GM23338 (cell line): ENCODE data around the gene CTRL. TPM values are rescaled to one million over a fixed set of nuclear protein-coding genes. Genes with fewer than 3 reads are reported as not detected.
"Not testable (repeated sequence)": the region's sequence is repeated elsewhere in the genome, so short reads cannot be mapped to it uniquely, and the experiment has no call there.

Experiments
- ATAC-seq: fragments of 200-7000 bp; cut with Tn5 transposase; 3 replicates; pipeline ENCODE4 v1.9.1; 2020
- DNase-seq: peaks from one replicate; pipeline ENCODE4 v3.0.0-alpha.2; 2015; ENCODE audit warnings: low spot score
- H2AFZ ChIP-seq: fragments of 200-600 bp; sonication (generic); 2 replicates; pipeline ENCODE4 v1.8.0; 2016; ENCODE audit warnings: antibody characterized with exemption, mild to moderate bottlenecking, moderate library complexity
- H3F3A ChIP-seq: fragments of 200-600 bp; sonication (generic); replicated peaks from 2 replicates; pipeline ENCODE4 v1.8.0; 2017; ENCODE audit warnings: antibody characterized with exemption, mixed run types, low read depth
- H3K27ac ChIP-seq: fragments of 200-600 bp; sonication (generic); 2 replicates; pipeline ENCODE4 v1.6.1; 2016; ENCODE audit warnings: low read depth
- H3K27me3 ChIP-seq: fragments of 200-600 bp; sonication (generic); 2 replicates; pipeline ENCODE4 v1.8.0; 2016; ENCODE audit warnings: mild to moderate bottlenecking, mixed run types, moderate library complexity; ENCODE audit not compliant: insufficient read depth
- H3K36me3 ChIP-seq: fragments of 200-600 bp; sonication (generic); 2 replicates; pipeline ENCODE4 v1.8.0; 2016; ENCODE audit warnings: mild to moderate bottlenecking; ENCODE audit not compliant: insufficient read depth
- H3K4me1 ChIP-seq: fragments of 200-600 bp; sonication (generic); 2 replicates; pipeline ENCODE4 v1.8.0; 2016; ENCODE audit warnings: mild to moderate bottlenecking, moderate library complexity; ENCODE audit not compliant: insufficient read depth
- H3K4me2 ChIP-seq: fragments of 200-600 bp; sonication (generic); 2 replicates; pipeline ENCODE4 v1.7.1; 2017; ENCODE audit warnings: mixed run types
- H3K4me3 ChIP-seq: fragments of 200-600 bp; sonication (generic); 2 replicates; pipeline ENCODE4 v1.6.1; 2016; ENCODE audit warnings: mixed run types
- H3K79me2 ChIP-seq: fragments of 200-600 bp; sonication (generic); replicated peaks from 2 replicates; pipeline ENCODE4 v1.8.0; 2017; ENCODE audit warnings: mild to moderate bottlenecking; ENCODE audit not compliant: insufficient read depth
- H3K9me2 ChIP-seq: fragments of 200-600 bp; sonication (generic); 2 replicates; pipeline ENCODE4 v1.8.0; 2017; ENCODE audit not compliant: insufficient read depth
- H4K20me1 ChIP-seq: fragments of 200-600 bp; sonication (generic); replicated peaks from 2 replicates; pipeline ENCODE4 v1.8.0; 2017; ENCODE audit warnings: mild to moderate bottlenecking; ENCODE audit not compliant: insufficient read depth
- H3K27ac Mint-ChIP-seq: 2 replicates; pipeline ENCODE4 v1.8.0; 2020; ENCODE audit warnings: inconsistent platforms, mild to moderate bottlenecking, moderate library complexity, mixed read lengths
- H3K27me3 Mint-ChIP-seq: 3 replicates; pipeline ENCODE4 v1.8.0; 2022; ENCODE audit warnings: low read depth, mild to moderate bottlenecking, moderate library complexity, mixed read lengths, inconsistent platforms; ENCODE audit not compliant: insufficient read depth, poor library complexity
- H3K36me3 Mint-ChIP-seq: 3 replicates; pipeline ENCODE4 v1.8.0; 2021; ENCODE audit warnings: low read depth, mild to moderate bottlenecking, inconsistent platforms, moderate library complexity, mixed read lengths
- H3K4me1 Mint-ChIP-seq: 3 replicates; pipeline ENCODE4 v1.8.0; 2020; ENCODE audit warnings: mild to moderate bottlenecking, inconsistent platforms, mixed read lengths
- H3K4me3 Mint-ChIP-seq: 3 replicates; pipeline ENCODE4 v1.8.0; 2021; ENCODE audit warnings: moderate library complexity, mild to moderate bottlenecking, inconsistent platforms, mixed read lengths
- H3K9me3 Mint-ChIP-seq: 3 replicates; pipeline ENCODE4 v1.8.0; 2020; ENCODE audit warnings: moderate library complexity, mild to moderate bottlenecking, inconsistent platforms, mixed read lengths
- EZH2 ChIP-seq: fragments of 200-600 bp; sonication (generic); IDR thresholded peaks from one replicate; pipeline ENCODE4 v1.8.0; 2017; ENCODE audit warnings: antibody characterized with exemption, mild to moderate bottlenecking, low read depth; ENCODE audit not compliant: unreplicated experiment
- polyA plus RNA-seq: library from polyadenylated mRNA; unstranded; fragments of >200 nt; fragmentation: Nextera tagmentation; extraction: Ambion mirVana; gene quantifications from 2 replicates; pipeline ENCODE4 v1.2.1, GENCODE V29; 2016
- total RNA-seq: library from RNA; depleted of rRNA; stranded (reverse); fragments of >200 nt; shearing (Covaris generic); gene quantifications from 2 replicates; pipeline ENCODE4 v1.2.3, GENCODE V29; 2014
- TF ChIP-seq, protein P1 (sequence below): fragments of 250-450 bp; sonication (Bioruptor Pico); IDR thresholded peaks from 2 replicates; pipeline ENCODE4 v1.5.0; 2020; ENCODE audit warnings: mild to moderate bottlenecking, moderate library complexity
- TF ChIP-seq, protein P2 (sequence below): IDR thresholded peaks from one replicate; pipeline ENCODE4 v1.6.1; 2018; ENCODE audit warnings: antibody characterized with exemption; ENCODE audit not compliant: unreplicated experiment

The CTRL gene
- total and polyA plus RNA-seq, 2 experiments from 2014 or later = 1.6 to 13.0 TPM

DNA sequence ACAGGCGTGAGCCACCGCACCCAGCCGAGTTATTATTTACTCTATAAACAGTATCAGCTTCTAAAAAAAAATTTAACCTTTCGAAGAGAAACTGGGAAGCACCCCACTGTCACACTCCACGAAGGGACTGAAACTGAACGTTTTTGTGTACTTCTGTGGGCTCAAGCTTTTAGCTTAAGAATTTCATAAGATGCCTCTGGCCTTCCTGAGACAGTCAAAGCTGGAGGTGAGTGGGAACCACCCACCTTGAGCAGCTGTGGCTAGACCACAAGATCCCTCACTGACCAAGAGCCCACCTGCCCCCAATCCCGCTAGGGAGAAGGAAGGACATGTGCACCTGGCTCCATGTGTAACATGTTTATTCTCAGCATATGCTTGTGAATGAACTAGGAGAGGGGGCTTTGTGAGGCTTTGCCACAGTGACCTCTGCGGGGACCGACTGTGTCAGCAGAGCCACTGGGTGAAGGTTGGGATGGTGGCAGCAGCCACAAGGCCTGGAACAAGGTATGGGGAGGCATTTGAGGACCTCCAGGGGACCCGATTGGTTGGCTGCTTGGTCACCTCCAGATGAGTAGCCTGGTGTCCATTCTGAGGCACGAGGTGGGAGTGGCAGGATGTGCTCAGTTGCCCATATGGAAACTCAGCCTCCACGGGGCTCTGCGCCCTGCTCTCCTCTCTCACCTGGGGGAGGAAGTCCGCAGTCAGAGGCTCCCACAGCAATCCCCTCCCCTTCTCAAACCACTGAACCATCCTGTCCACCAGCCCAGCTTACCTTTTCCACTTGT lies 43.9 kb upstream of the CTRL start (continued):
- TF ChIP-seq, protein P1, sequence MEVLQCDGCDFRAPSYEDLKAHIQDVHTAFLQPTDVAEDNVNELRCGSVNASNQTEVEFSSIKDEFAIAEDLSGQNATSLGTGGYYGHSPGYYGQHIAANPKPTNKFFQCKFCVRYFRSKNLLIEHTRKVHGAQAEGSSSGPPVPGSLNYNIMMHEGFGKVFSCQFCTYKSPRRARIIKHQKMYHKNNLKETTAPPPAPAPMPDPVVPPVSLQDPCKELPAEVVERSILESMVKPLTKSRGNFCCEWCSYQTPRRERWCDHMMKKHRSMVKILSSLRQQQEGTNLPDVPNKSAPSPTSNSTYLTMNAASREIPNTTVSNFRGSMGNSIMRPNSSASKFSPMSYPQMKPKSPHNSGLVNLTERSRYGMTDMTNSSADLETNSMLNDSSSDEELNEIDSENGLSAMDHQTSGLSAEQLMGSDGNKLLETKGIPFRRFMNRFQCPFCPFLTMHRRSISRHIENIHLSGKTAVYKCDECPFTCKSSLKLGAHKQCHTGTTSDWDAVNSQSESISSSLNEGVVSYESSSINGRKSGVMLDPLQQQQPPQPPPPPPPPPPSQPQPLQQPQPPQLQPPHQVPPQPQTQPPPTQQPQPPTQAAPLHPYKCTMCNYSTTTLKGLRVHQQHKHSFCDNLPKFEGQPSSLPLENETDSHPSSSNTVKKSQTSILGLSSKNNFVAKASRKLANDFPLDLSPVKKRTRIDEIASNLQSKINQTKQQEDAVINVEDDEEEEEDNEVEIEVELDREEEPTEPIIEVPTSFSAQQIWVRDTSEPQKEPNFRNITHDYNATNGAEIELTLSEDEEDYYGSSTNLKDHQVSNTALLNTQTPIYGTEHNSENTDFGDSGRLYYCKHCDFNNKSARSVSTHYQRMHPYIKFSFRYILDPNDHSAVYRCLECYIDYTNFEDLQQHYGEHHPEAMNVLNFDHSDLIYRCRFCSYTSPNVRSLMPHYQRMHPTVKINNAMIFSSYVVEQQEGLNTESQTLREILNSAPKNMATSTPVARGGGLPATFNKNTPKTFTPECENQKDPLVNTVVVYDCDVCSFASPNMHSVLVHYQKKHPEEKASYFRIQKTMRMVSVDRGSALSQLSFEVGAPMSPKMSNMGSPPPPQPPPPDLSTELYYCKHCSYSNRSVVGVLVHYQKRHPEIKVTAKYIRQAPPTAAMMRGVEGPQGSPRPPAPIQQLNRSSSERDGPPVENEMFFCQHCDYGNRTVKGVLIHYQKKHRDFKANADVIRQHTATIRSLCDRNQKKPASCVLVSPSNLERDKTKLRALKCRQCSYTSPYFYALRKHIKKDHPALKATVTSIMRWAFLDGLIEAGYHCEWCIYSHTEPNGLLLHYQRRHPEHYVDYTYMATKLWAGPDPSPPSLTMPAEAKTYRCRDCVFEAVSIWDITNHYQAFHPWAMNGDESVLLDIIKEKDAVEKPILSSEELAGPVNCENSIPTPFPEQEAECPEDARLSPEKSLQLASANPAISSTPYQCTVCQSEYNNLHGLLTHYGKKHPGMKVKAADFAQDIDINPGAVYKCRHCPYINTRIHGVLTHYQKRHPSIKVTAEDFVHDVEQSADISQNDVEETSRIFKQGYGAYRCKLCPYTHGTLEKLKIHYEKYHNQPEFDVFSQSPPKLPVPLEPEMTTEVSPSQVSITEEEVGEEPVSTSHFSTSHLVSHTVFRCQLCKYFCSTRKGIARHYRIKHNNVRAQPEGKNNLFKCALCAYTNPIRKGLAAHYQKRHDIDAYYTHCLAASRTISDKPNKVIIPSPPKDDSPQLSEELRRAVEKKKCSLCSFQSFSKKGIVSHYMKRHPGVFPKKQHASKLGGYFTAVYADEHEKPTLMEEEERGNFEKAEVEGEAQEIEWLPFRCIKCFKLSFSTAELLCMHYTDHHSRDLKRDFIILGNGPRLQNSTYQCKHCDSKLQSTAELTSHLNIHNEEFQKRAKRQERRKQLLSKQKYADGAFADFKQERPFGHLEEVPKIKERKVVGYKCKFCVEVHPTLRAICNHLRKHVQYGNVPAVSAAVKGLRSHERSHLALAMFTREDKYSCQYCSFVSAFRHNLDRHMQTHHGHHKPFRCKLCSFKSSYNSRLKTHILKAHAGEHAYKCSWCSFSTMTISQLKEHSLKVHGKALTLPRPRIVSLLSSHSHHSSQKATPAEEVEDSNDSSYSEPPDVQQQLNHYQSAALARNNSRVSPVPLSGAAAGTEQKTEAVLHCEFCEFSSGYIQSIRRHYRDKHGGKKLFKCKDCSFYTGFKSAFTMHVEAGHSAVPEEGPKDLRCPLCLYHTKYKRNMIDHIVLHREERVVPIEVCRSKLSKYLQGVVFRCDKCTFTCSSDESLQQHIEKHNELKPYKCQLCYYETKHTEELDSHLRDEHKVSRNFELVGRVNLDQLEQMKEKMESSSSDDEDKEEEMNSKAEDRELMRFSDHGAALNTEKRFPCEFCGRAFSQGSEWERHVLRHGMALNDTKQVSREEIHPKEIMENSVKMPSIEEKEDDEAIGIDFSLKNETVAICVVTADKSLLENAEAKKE = no peak
- TF ChIP-seq, protein P2, sequence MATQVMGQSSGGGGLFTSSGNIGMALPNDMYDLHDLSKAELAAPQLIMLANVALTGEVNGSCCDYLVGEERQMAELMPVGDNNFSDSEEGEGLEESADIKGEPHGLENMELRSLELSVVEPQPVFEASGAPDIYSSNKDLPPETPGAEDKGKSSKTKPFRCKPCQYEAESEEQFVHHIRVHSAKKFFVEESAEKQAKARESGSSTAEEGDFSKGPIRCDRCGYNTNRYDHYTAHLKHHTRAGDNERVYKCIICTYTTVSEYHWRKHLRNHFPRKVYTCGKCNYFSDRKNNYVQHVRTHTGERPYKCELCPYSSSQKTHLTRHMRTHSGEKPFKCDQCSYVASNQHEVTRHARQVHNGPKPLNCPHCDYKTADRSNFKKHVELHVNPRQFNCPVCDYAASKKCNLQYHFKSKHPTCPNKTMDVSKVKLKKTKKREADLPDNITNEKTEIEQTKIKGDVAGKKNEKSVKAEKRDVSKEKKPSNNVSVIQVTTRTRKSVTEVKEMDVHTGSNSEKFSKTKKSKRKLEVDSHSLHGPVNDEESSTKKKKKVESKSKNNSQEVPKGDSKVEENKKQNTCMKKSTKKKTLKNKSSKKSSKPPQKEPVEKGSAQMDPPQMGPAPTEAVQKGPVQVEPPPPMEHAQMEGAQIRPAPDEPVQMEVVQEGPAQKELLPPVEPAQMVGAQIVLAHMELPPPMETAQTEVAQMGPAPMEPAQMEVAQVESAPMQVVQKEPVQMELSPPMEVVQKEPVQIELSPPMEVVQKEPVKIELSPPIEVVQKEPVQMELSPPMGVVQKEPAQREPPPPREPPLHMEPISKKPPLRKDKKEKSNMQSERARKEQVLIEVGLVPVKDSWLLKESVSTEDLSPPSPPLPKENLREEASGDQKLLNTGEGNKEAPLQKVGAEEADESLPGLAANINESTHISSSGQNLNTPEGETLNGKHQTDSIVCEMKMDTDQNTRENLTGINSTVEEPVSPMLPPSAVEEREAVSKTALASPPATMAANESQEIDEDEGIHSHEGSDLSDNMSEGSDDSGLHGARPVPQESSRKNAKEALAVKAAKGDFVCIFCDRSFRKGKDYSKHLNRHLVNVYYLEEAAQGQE = no peak
- TF ChIP-seq EZH2 = no peak

DNA sequence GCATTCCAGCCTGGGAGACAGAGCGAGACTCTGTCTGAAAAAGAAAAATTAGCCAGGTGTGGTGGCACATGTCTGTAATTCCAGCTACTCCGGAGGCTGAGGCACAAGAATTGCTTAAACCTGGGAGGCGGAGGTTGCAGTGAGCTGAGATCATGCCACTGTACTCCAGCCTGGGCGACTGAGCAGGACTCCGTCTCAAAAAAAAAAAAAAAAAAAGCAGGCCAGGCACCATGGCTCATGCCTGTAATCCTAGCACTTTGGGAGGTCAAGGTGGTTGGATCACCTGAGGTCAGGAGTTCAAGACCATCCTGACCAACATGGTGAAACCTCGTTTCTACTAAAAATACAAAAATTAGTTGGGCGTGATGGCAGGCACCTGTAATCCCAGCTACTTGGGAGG lies 40.6 kb upstream of the CTRL start:
- not testable (repeated sequence) for H3K4me3 Mint-ChIP-seq, H3K4me1 Mint-ChIP-seq, H3K4me1 ChIP-seq, H3K27ac ChIP-seq, H3K9me3 Mint-ChIP-seq, H3K27me3 ChIP-seq, H3K36me3 ChIP-seq, H3K27ac Mint-ChIP-seq, H4K20me1 ChIP-seq, ATAC-seq, H3K9me2 ChIP-seq, DNase-seq, H2AFZ ChIP-seq, H3K4me3 ChIP-seq, H3K36me3 Mint-ChIP-seq, H3K4me2 ChIP-seq, H3K79me2 ChIP-seq
- peaks cover 16% of the 10 kb centered on the region for H3K27me3 Mint-ChIP-seq
- 0 out of 2 replicates have a peak, but pooled peaks cover 11% of the 10 kb centered on the region for H3F3A ChIP-seq
